Measurements from ENCODE around the gene TEX14. TPM values are rescaled to one million over a fixed set of nuclear protein-coding genes. Genes with fewer than 3 reads are reported as not detected.
A peak's percentile ranks its signal among the peaks of the same experiment; 100 is the strongest.

TEX14 gene
- total RNA-seq, 2 experiments from 2014 or later: 0.10 to 0.18 TPM

- DNase-seq: no peak
- ChIA-PET CTCF (interaction anchor here (1.1 to 3.4 kb wide), 2 partner anchors 15 to 44 kb away, joined by 3 to 14 read pairs; no protein-coding TSS in a partner anchor), POLR2A (interaction anchor here (2.0 to 3.0 kb wide), 2 partner anchors 97 to 98 kb away, joined by 7 to 16 read pairs; no protein-coding TSS in a partner anchor)
- no peak for ATAC-seq
- no peaks in the 10 kb centered on the region for H3K9me3 Mint-ChIP-seq (ENCODE audit: insufficient read depth)
- no peak overlapping the region for H3K27ac Mint-ChIP-seq
- no peaks in the 10 kb centered on the region for H3K36me3 Mint-ChIP-seq (ENCODE audit: low read depth)
- H3K4me3 Mint-ChIP-seq: no peak overlapping the region
- peaks cover 54% of the 10 kb centered on the region for H3K27me3 Mint-ChIP-seq (ENCODE audit: low read depth)
- no peaks in the 10 kb centered on the region for H3K4me1 Mint-ChIP-seq (ENCODE audit: low read depth)
Observed at GRCh38 chr17:58533616-58534188, 158.1 kb downstream of the TEX14 start.

- H3K27me3 Mint-ChIP-seq (ENCODE audit: low read depth): peaks cover 54% of the 10 kb centered on the region
- no peaks in the 10 kb centered on the region for H3K9me3 Mint-ChIP-seq (ENCODE audit: insufficient read depth)
Observed at GRCh38 chr17:58532555-58532951, 159.3 kb downstream of the TEX14 start.

GRCh38 chr17:58531661-58532554 is 159.9 kb downstream of the TEX14 start:
- peaks cover 54% of the 10 kb centered on the region for H3K27me3 Mint-ChIP-seq (ENCODE audit: low read depth)
- CTCF ChIA-PET: interaction anchor here (0.8 kb wide), 1 partner anchor 13 kb away, joined by 3 read pairs; no protein-coding TSS in a partner anchor

More at GRCh38 chr17:58532555-58532951, 159.3 kb downstream of the TEX14 start:
- ATAC-seq: no peak
- Mint-ChIP-seq H3K36me3 (ENCODE audit: low read depth) (no peaks in the 10 kb centered on the region), H3K27ac (no peak overlapping the region), H3K4me3 (no peak overlapping the region), H3K4me1 (ENCODE audit: low read depth) (peaks cover 4% of the 10 kb centered on the region)
- ChIA-PET CTCF (interaction anchor here (0.7 kb wide), 1 partner anchor 45 kb away, joined by 3 read pairs; no protein-coding TSS in a partner anchor), POLR2A (interaction anchor here (0.6 to 3.0 kb wide), 5 partner anchors 55 to 173 kb away, joined by 3 to 16 read pairs (median 7); no protein-coding TSS in a partner anchor)
- DNase-seq: no peak

GRCh38 chr17:58531122-58531521 is 160.7 kb downstream of the TEX14 start:
- CTCF ChIA-PET: no interaction called here
- H3K9me3 Mint-ChIP-seq (ENCODE audit: insufficient read depth): no peaks in the 10 kb centered on the region
- peaks cover 16% of the 10 kb centered on the region for H3K4me1 Mint-ChIP-seq (ENCODE audit: low read depth)
- peak overlapping the region; percentile 35 for H3K4me3 Mint-ChIP-seq
- H3K27ac Mint-ChIP-seq: no peak overlapping the region
- POLR2A ChIA-PET: interaction anchor here (1.4 to 6.7 kb wide), 2 partner anchors 100 kb away, joined by 11 to 46 read pairs; no protein-coding TSS in a partner anchor
- ATAC-seq (no peak), DNase-seq (no peak)
- peaks cover 54% of the 10 kb centered on the region for H3K27me3 Mint-ChIP-seq (ENCODE audit: low read depth)
- H3K36me3 Mint-ChIP-seq (ENCODE audit: low read depth): no peaks in the 10 kb centered on the region

More at GRCh38 chr17:58531661-58532554, 159.9 kb downstream of the TEX14 start:
- H3K4me1 Mint-ChIP-seq (ENCODE audit: low read depth): peaks cover 11% of the 10 kb centered on the region
- H3K27ac Mint-ChIP-seq: no peak overlapping the region
- no peaks in the 10 kb centered on the region for H3K36me3 Mint-ChIP-seq (ENCODE audit: low read depth)
- DNase-seq: peak; percentile 66
- peak; percentile 93 for ATAC-seq
- H3K4me3 Mint-ChIP-seq: peak overlapping the region; percentile 35
- H3K9me3 Mint-ChIP-seq (ENCODE audit: insufficient read depth): no peaks in the 10 kb centered on the region
- POLR2A ChIA-PET: interaction anchor here (0.6 to 1.4 kb wide), 4 partner anchors 17 to 161 kb away, joined by 3 to 11 read pairs (median 4); no protein-coding TSS in a partner anchor

- peaks cover 50% of the 10 kb centered on the region for H3K27me3 Mint-ChIP-seq (ENCODE audit: low read depth)
- DNase-seq: no peak
- H3K36me3 Mint-ChIP-seq (ENCODE audit: low read depth): no peaks in the 10 kb centered on the region
- POLR2A ChIA-PET: interaction anchor here (6.7 kb wide), 1 partner anchor 101 kb away, joined by 46 read pairs; no protein-coding TSS in a partner anchor
- peaks cover 16% of the 10 kb centered on the region for H3K4me1 Mint-ChIP-seq (ENCODE audit: low read depth)
- CTCF ChIA-PET: interaction anchor here (0.9 kb wide), 1 partner anchor 58 kb away, joined by 3 read pairs; no protein-coding TSS in a partner anchor
- ATAC-seq: no peak
- H3K9me3 Mint-ChIP-seq (ENCODE audit: insufficient read depth): no peaks in the 10 kb centered on the region
- H3K4me3 Mint-ChIP-seq: peak overlapping the region; percentile 30
- no peak overlapping the region for H3K27ac Mint-ChIP-seq
Observed at GRCh38 chr17:58530655-58531054, 161.2 kb downstream of the TEX14 start.

GRCh38 chr17:58529275-58529674 is 162.6 kb downstream of the TEX14 start:
- Mint-ChIP-seq H3K27me3 (ENCODE audit: low read depth) (peaks cover 37% of the 10 kb centered on the region), H3K4me1 (ENCODE audit: low read depth) (peaks cover 16% of the 10 kb centered on the region), H3K36me3 (ENCODE audit: low read depth) (no peaks in the 10 kb centered on the region), H3K27ac (no peak overlapping the region), H3K9me3 (ENCODE audit: insufficient read depth) (no peaks in the 10 kb centered on the region), H3K4me3 (no peak overlapping the region)
- ChIA-PET CTCF (interaction anchor here (1.7 to 2.3 kb wide), 2 partner anchors 11 to 12 kb away, joined by 5 to 9 read pairs; no protein-coding TSS in a partner anchor), POLR2A (interaction anchor here (1.4 to 6.7 kb wide), 2 partner anchors 18 to 102 kb away, joined by 3 to 46 read pairs; no protein-coding TSS in a partner anchor)
- no peak for DNase-seq
- no peak for ATAC-seq

- H3K27ac Mint-ChIP-seq: no peak overlapping the region
- H3K4me1 Mint-ChIP-seq (ENCODE audit: low read depth): peaks cover 16% of the 10 kb centered on the region
- no peak overlapping the region for H3K4me3 Mint-ChIP-seq
- ATAC-seq (no peak), DNase-seq (no peak)
- peaks cover 35% of the 10 kb centered on the region for H3K27me3 Mint-ChIP-seq (ENCODE audit: low read depth)
- CTCF ChIA-PET: interaction anchor here (1.6 to 2.3 kb wide), 4 partner anchors 10 to 476 kb away, joined by 4 to 9 read pairs (median 6); no protein-coding TSS in a partner anchor
- POLR2A ChIA-PET: interaction anchor here (1.4 to 6.7 kb wide), 2 partner anchors 18 to 103 kb away, joined by 3 to 46 read pairs; no protein-coding TSS in a partner anchor
- H3K9me3 Mint-ChIP-seq (ENCODE audit: insufficient read depth): no peaks in the 10 kb centered on the region
- H3K36me3 Mint-ChIP-seq (ENCODE audit: low read depth): no peaks in the 10 kb centered on the region
Observed at GRCh38 chr17:58528443-58528842, 163.4 kb downstream of the TEX14 start.

GRCh38 chr17:58527949-58528348 is 163.9 kb downstream of the TEX14 start:
- ChIA-PET CTCF (interaction anchor here (0.6 to 2.3 kb wide), 10 partner anchors 9 to 477 kb away, joined by 3 to 9 read pairs (median 3); no protein-coding TSS in a partner anchor), POLR2A (interaction anchor here (1.0 to 6.7 kb wide), 2 partner anchors 9 to 104 kb away, joined by 3 to 46 read pairs; no protein-coding TSS in a partner anchor)
- peaks cover 16% of the 10 kb centered on the region for H3K4me1 Mint-ChIP-seq (ENCODE audit: low read depth)
- no peak overlapping the region for H3K27ac Mint-ChIP-seq
- no peak for DNase-seq
- no peaks in the 10 kb centered on the region for H3K9me3 Mint-ChIP-seq (ENCODE audit: insufficient read depth)
- peaks cover 31% of the 10 kb centered on the region for H3K27me3 Mint-ChIP-seq (ENCODE audit: low read depth)
- H3K4me3 Mint-ChIP-seq: no peak overlapping the region
- no peak for ATAC-seq
- H3K36me3 Mint-ChIP-seq (ENCODE audit: low read depth): no peaks in the 10 kb centered on the region

- H3K36me3 Mint-ChIP-seq (ENCODE audit: low read depth): no peaks in the 10 kb centered on the region
- H3K9me3 Mint-ChIP-seq (ENCODE audit: insufficient read depth): no peaks in the 10 kb centered on the region
- ChIA-PET POLR2A (interaction anchor here (1.0 to 6.7 kb wide), 2 partner anchors 9 to 104 kb away, joined by 3 to 46 read pairs; no protein-coding TSS in a partner anchor), CTCF (interaction anchor here (0.6 to 2.3 kb wide), 10 partner anchors 9 to 477 kb away, joined by 3 to 9 read pairs (median 3); no protein-coding TSS in a partner anchor)
- no peak overlapping the region for H3K4me3 Mint-ChIP-seq
- H3K27me3 Mint-ChIP-seq (ENCODE audit: low read depth): peaks cover 25% of the 10 kb centered on the region
- DNase-seq: peak; percentile 38
- H3K4me1 Mint-ChIP-seq (ENCODE audit: low read depth): peaks cover 16% of the 10 kb centered on the region
- ATAC-seq: no peak
- H3K27ac Mint-ChIP-seq: peak overlapping the region; percentile 66
Observed at GRCh38 chr17:58527306-58527705, 164.5 kb downstream of the TEX14 start.

- H3K36me3 Mint-ChIP-seq (ENCODE audit: low read depth): no peaks in the 10 kb centered on the region
- ChIA-PET POLR2A (interaction anchor here (6.7 kb wide), 1 partner anchor 106 kb away, joined by 46 read pairs; no protein-coding TSS in a partner anchor), CTCF (no interaction called here)
Observed at GRCh38 chr17:58525239-58525638, 166.6 kb downstream of the TEX14 start.

GRCh38 chr17:58521680-58522079 is 170.2 kb downstream of the TEX14 start:
- DNase-seq (no peak), ATAC-seq (no peak)
- Mint-ChIP-seq H3K27me3 (ENCODE audit: low read depth) (peaks cover 2% of the 10 kb centered on the region), H3K4me1 (ENCODE audit: low read depth) (peaks cover 25% of the 10 kb centered on the region), H3K27ac (no peak overlapping the region), H3K36me3 (ENCODE audit: low read depth) (peaks cover 2% of the 10 kb centered on the region), H3K9me3 (ENCODE audit: insufficient read depth) (no peaks in the 10 kb centered on the region), H3K4me3 (no peak overlapping the region)
- ChIA-PET CTCF (interaction anchor here (1.2 kb wide), 1 partner anchor 484 kb away, joined by 4 read pairs; no protein-coding TSS in a partner anchor), POLR2A (interaction anchor here (0.8 kb wide), 2 partner anchors 109 to 111 kb away, joined by 3 to 5 read pairs; no protein-coding TSS in a partner anchor)

More at GRCh38 chr17:58525239-58525638, 166.6 kb downstream of the TEX14 start:
- Mint-ChIP-seq H3K27ac (no peak overlapping the region), H3K4me1 (ENCODE audit: low read depth) (peaks cover 16% of the 10 kb centered on the region), H3K27me3 (ENCODE audit: low read depth) (peaks cover 16% of the 10 kb centered on the region), H3K9me3 (ENCODE audit: insufficient read depth) (no peaks in the 10 kb centered on the region), H3K4me3 (no peak overlapping the region)
- ATAC-seq (no peak), DNase-seq (no peak)

Measured in activated CD8-positive, alpha-beta T cell treated with anti-CD3 and anti-CD28 coated beads, Interleukin-2, amount 10 ng/mL, durations not matched to agents 7 days and 5 days (primary cell).